Left renal pelvis (tissue), 4 donors: ENCODE results near the gene ITGA11. TPM values are rescaled to one million over a fixed set of nuclear protein-coding genes. Genes with fewer than 3 reads are reported as not detected.

ENCODE experiments used
- DNase-seq, 4 donors: peaks; one replicate each; pipeline ENCODE4 v3.0.0-alpha.2; 2013; ENCODE audit warnings: low read depth in 4 of 4, low spot score in 3 of 4
- polyA plus RNA-seq, 4 donors: library from polyadenylated mRNA; unstranded; fragments of 120-200 nt; gene quantifications; one replicate each; pipeline ENCODE4 v1.2.1, GENCODE V29; 2013; ENCODE audit not compliant: insufficient read length in 4 of 4

The ITGA11 gene
- polyA plus RNA-seq, 4 donors, result 3.4 to 23.2 (median 4.4) TPM

GRCh38 chr15:68413363-68414205, 18.4 kb downstream of the ITGA11 start:
- DNase-seq, result no peak

GRCh38 chr15:68412218-68412617, 19.7 kb downstream of the ITGA11 start:
- DNase-seq, result no peak

GRCh38 chr15:68411735-68412134, 20.2 kb downstream of the ITGA11 start:
- DNase-seq, result no peak

GRCh38 chr15:68411343-68411675, 20.7 kb downstream of the ITGA11 start:
- DNase-seq, result no peak

- DNase-seq, result no peak
Measured at GRCh38 chr15:68410466-68411342, 21.3 kb downstream of the ITGA11 start.

GRCh38 chr15:68409736-68410370, 22.1 kb downstream of the ITGA11 start:
- no peak for DNase-seq

GRCh38 chr15:68408971-68409370, 23.0 kb downstream of the ITGA11 start:
- DNase-seq, result no peak

GRCh38 chr15:68407886-68408881, 23.8 kb downstream of the ITGA11 start:
- no peak for DNase-seq

GRCh38 chr15:68407141-68407885, 24.6 kb downstream of the ITGA11 start:
- DNase-seq, result no peak

- no peak for DNase-seq
Measured at GRCh38 chr15:68405378-68406250, 26.3 kb downstream of the ITGA11 start.

GRCh38 chr15:68404056-68404798, 27.7 kb downstream of the ITGA11 start:
- no peak for DNase-seq

GRCh38 chr15:68403161-68403941, 28.6 kb downstream of the ITGA11 start:
- no peak for DNase-seq

GRCh38 chr15:68402432-68403160, 29.4 kb downstream of the ITGA11 start:
- no peak for DNase-seq

GRCh38 chr15:68401496-68402431, 30.2 kb downstream of the ITGA11 start:
- no peak for DNase-seq

GRCh38 chr15:68400066-68400456, 31.9 kb downstream of the ITGA11 start:
- no peak for DNase-seq
